ENCODE data around the gene MIF.

- TF ChIP-seq, protein P1, sequence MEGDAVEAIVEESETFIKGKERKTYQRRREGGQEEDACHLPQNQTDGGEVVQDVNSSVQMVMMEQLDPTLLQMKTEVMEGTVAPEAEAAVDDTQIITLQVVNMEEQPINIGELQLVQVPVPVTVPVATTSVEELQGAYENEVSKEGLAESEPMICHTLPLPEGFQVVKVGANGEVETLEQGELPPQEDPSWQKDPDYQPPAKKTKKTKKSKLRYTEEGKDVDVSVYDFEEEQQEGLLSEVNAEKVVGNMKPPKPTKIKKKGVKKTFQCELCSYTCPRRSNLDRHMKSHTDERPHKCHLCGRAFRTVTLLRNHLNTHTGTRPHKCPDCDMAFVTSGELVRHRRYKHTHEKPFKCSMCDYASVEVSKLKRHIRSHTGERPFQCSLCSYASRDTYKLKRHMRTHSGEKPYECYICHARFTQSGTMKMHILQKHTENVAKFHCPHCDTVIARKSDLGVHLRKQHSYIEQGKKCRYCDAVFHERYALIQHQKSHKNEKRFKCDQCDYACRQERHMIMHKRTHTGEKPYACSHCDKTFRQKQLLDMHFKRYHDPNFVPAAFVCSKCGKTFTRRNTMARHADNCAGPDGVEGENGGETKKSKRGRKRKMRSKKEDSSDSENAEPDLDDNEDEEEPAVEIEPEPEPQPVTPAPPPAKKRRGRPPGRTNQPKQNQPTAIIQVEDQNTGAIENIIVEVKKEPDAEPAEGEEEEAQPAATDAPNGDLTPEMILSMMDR (IDR thresholded peaks at IDR 0.05; ENCODE audit: low read depth, low read length) = no peak
- TF ChIP-seq EZH2phosphoT487 (IDR thresholded peaks at IDR 0.05; ENCODE audit: low read depth) = no peak
These were observed 30.9 kb downstream of the MIF start for GRCh38 chr22:23925020-23925606.

Data from OCI-LY3 (cell line).